Measurements from ENCODE around the gene NFATC1.

NFATC1 gene

GRCh38 chr18:79569720-79570119 lies 174.0 kb downstream of the NFATC1 start:
- Histone ChIP-seq H3K27ac (ENCODE audit: low read length) (no peak overlapping the region), H3K27me3 (ENCODE audit: control insufficient read depth, insufficient read depth, low read length) (no peaks in the 10 kb centered on the region), H3K9me3 (ENCODE audit: control insufficient read depth, insufficient read depth, low read length) (no peaks in the 10 kb centered on the region; the same call in 1 of the 2 replicates), H3K4me1 (ENCODE audit: control insufficient read depth, insufficient read depth, low read length) (peaks cover 1% of the 10 kb centered on the region; the same call in 1 of the 2 replicates), H3K36me3 (ENCODE audit: control insufficient read depth, insufficient read depth, low read length) (no peaks in the 10 kb centered on the region), H3K4me3 (ENCODE audit: low read length) (no peak overlapping the region)
- no CpG with 5 or more reads among the region's 18 CpGs for WGBS (ENCODE audit: insufficient coverage, insufficient read length)
- no peak for DNase-seq (ENCODE audit: low read depth, low spot score)

GRCh38 chr18:79570266-79571201 lies 174.8 kb downstream of the NFATC1 start:
- DNase-seq (ENCODE audit: low read depth, low spot score): no peak
- Histone ChIP-seq H3K4me3 (ENCODE audit: low read length) (no peak overlapping the region), H3K36me3 (ENCODE audit: control insufficient read depth, insufficient read depth, low read length) (no peaks in the 10 kb centered on the region), H3K27ac (ENCODE audit: low read length) (no peak overlapping the region), H3K9me3 (ENCODE audit: control insufficient read depth, insufficient read depth, low read length) (no peaks in the 10 kb centered on the region; the same call in 1 of the 2 replicates), H3K4me1 (ENCODE audit: control insufficient read depth, insufficient read depth, low read length) (peaks cover 1% of the 10 kb centered on the region; the same call in 1 of the 2 replicates), H3K27me3 (ENCODE audit: control insufficient read depth, insufficient read depth, low read length) (no peaks in the 10 kb centered on the region)
- WGBS (ENCODE audit: insufficient coverage, insufficient read length): no CpG with 5 or more reads among the region's 26 CpGs

DNA sequence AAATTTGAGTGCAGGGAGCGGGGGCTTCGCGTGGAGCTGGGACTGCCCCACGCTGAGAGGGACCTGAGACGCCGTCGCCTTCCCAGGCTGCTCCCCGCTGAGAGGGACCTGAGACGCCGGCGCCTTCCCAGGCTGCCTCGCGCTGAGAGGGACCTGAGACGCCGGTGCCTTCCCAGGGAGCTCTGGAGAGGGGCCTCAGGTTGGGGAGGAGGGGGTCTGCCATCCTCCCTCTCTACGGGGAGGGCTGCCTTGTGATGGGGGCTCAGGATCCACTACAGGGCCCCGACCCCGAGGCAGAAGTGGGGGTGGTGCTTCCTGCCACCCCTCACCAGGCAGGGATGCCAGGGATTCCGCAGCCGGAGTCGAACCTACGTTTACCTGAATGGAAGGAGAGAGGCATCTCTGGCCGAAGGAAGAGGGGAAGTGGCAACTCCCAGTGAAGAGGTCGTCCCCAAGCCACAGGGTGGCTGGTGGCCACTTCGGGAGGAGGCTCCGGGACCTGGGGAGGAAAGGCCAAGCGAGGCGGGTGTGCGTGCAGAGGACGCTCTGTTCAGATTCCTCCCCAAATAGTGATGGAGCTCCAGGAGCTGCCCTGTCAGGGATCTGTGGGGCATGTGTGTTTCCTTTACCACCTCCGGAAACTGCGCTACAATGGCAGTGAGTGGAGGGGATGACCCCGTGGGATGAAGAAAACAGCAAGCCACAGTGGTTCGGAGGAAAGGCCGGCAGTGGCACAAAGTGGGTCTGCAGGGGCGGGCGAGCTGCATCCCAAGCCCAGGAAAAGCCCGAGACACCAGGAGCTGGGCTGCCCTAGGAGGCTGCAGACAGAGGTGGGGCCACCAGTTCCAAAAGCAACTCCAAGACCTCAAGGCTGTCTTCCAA lies 175.7 kb downstream of the NFATC1 start:
- Histone ChIP-seq H3K36me3 (ENCODE audit: control insufficient read depth, insufficient read depth, low read length) (no peaks in the 10 kb centered on the region), H3K27me3 (ENCODE audit: control insufficient read depth, insufficient read depth, low read length) (no peaks in the 10 kb centered on the region), H3K4me1 (ENCODE audit: control insufficient read depth, insufficient read depth, low read length) (peaks cover 1% of the 10 kb centered on the region; the same call in 1 of the 2 replicates), H3K9me3 (ENCODE audit: control insufficient read depth, insufficient read depth, low read length) (no peaks in the 10 kb centered on the region; the same call in 1 of the 2 replicates), H3K27ac (ENCODE audit: low read length) (no peak overlapping the region), H3K4me3 (ENCODE audit: low read length) (no peak overlapping the region)
- no CpG with 5 or more reads among the region's 38 CpGs for WGBS (ENCODE audit: insufficient coverage, insufficient read length)
- no peak for DNase-seq (ENCODE audit: low read depth, low spot score)

- no peak for DNase-seq (ENCODE audit: low read depth, low spot score)
- no peak overlapping the region for H3K27ac ChIP-seq (ENCODE audit: low read length)
- no peaks in the 10 kb centered on the region for H3K27me3 ChIP-seq (ENCODE audit: control insufficient read depth, insufficient read depth, low read length)
- H3K9me3 ChIP-seq (ENCODE audit: control insufficient read depth, insufficient read depth, low read length): no peaks in the 10 kb centered on the region; the same call in 1 of the 2 replicates
- WGBS (ENCODE audit: insufficient coverage, insufficient read length): no CpG with 5 or more reads among the region's 18 CpGs
- H3K4me3 ChIP-seq (ENCODE audit: low read length): no peak overlapping the region
- no peaks in the 10 kb centered on the region for H3K36me3 ChIP-seq (ENCODE audit: control insufficient read depth, insufficient read depth, low read length)
- peaks cover 1% of the 10 kb centered on the region; the same call in 1 of the 2 replicates for H3K4me1 ChIP-seq (ENCODE audit: control insufficient read depth, insufficient read depth, low read length)
Measured at GRCh38 chr18:79572093-79572780, 176.5 kb downstream of the NFATC1 start.

DNA sequence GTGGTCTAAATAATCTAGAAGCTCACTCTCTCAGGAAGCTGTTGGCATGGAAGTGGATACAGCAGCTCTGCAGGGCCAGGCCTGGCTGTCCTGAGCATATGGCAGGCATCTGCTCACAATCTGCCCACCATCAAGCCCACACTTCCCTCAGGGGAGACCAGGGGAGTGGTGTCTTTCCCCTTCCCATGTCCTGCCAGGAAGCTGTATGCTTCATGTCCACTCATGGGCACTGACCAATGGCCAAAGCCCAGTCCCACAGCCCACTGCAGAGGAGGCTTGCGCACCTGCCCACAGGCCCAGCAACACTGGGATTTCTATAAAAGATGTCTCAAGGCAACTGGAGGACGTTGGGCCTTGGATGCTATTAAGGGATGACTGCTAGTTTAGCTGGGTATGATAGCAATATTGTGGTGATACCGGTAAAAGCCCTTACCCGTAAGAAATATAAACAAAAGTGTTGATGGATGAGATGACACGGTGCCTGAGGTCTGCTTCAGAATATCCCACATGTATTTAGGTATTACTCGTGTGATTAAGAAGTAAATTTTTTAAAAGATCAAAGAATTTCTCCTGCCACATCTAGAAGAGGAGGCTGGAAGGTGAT lies 177.2 kb downstream of the NFATC1 start:
- H3K36me3 ChIP-seq (ENCODE audit: control insufficient read depth, insufficient read depth, low read length): no peaks in the 10 kb centered on the region
- H3K9me3 ChIP-seq (ENCODE audit: control insufficient read depth, insufficient read depth, low read length): no peaks in the 10 kb centered on the region; the same call in 1 of the 2 replicates
- no peaks in the 10 kb centered on the region for H3K4me1 ChIP-seq (ENCODE audit: control insufficient read depth, insufficient read depth, low read length)
- no CpG with 5 or more reads among the region's 6 CpGs for WGBS (ENCODE audit: insufficient coverage, insufficient read length)
- DNase-seq (ENCODE audit: low read depth, low spot score): no peak
- no peak overlapping the region for H3K4me3 ChIP-seq (ENCODE audit: low read length)
- H3K27ac ChIP-seq (ENCODE audit: low read length): no peak overlapping the region
- H3K27me3 ChIP-seq (ENCODE audit: control insufficient read depth, insufficient read depth, low read length): no peaks in the 10 kb centered on the region

DNA sequence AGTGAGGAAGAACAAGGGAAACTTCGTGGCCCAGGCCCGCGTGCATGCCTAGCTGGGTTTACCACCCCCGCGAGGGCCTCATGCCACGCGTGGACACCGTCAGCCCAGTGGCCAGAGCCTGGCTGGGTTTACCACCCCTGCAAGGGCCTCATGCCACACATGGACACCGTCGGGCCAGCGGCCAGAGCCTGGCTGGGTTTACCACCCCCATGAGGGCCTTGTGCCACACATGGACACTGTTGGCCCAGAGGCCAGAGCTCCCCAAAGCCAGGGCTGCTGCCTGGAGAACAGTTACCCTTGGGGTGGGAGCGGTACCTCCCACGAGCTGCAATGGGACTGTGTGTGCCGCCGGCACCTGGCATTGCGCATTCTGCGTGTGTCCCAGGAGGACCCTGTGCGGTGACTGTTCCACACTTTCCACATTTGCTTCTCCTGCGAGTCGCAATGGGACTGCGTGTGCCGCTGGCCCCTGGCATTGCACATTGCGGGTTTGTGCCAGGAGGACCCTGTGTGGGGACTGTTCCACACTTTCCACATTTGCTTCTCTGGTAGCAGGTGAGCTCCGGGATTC lies 178.3 kb downstream of the NFATC1 start:
- Histone ChIP-seq H3K36me3 (ENCODE audit: control insufficient read depth, insufficient read depth, low read length) (no peaks in the 10 kb centered on the region), H3K4me1 (ENCODE audit: control insufficient read depth, insufficient read depth, low read length) (no peaks in the 10 kb centered on the region), H3K9me3 (ENCODE audit: control insufficient read depth, insufficient read depth, low read length) (no peaks in the 10 kb centered on the region; the same call in 1 of the 2 replicates), H3K27ac (ENCODE audit: low read length) (no peak overlapping the region), H3K27me3 (ENCODE audit: control insufficient read depth, insufficient read depth, low read length) (no peaks in the 10 kb centered on the region), H3K4me3 (ENCODE audit: low read length) (no peak overlapping the region)
- no peak for DNase-seq (ENCODE audit: low read depth, low spot score)
- WGBS (ENCODE audit: insufficient coverage, insufficient read length): no CpG with 5 or more reads among the region's 24 CpGs

GRCh38 chr18:79574938-79575525 lies 179.3 kb downstream of the NFATC1 start:
- Histone ChIP-seq H3K4me3 (ENCODE audit: low read length) (no peak overlapping the region), H3K36me3 (ENCODE audit: control insufficient read depth, insufficient read depth, low read length) (no peaks in the 10 kb centered on the region), H3K4me1 (ENCODE audit: control insufficient read depth, insufficient read depth, low read length) (no peaks in the 10 kb centered on the region), H3K27me3 (ENCODE audit: control insufficient read depth, insufficient read depth, low read length) (no peaks in the 10 kb centered on the region), H3K9me3 (ENCODE audit: control insufficient read depth, insufficient read depth, low read length) (no peaks in the 10 kb centered on the region; the same call in 1 of the 2 replicates), H3K27ac (ENCODE audit: low read length) (no peak overlapping the region)
- DNase-seq (ENCODE audit: low read depth, low spot score): no peak
- no CpG with 5 or more reads among the region's 17 CpGs for WGBS (ENCODE audit: insufficient coverage, insufficient read length)

DNA sequence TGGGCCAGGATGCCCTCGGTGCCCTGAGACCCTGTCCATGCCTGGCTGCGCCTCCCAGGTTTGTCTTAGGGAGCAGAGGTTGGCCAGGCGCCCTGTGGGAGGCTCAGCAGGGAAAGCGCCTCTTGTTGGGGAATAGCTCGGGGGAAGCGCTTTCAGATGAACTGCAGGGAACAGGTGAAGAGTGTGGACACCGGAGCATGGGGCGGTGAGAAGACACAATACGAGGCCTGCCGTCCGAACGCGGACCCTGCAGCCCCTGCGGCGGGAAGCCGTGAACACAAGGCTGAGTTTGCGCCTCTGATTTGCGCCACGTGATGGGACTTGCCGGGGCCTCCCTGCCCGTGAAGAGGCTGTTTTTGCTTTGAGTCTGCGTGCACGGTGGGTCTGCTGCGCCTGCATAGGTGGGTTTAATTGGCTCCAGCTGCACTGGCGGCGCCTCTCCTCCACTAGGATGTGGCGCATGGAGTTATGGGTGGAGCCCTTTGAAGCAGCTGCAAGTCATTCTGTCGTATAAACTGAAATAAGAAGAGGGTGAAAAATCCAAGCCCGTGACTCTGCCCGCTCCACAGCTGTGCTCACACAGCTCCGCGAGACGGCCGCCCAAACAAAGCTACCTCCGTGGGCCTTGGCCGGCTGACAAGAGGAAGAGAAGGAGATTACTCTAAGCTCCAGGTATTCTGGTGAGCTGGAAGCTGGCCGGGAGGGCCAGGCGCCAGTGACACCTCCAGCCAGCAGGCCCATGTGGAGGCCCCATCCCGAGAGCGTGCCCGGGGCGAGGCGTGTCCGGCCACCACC lies 180.4 kb downstream of the NFATC1 start:
- no peak overlapping the region for H3K4me3 ChIP-seq (ENCODE audit: low read length)
- no CpG with 5 or more reads among the region's 44 CpGs for WGBS (ENCODE audit: insufficient coverage, insufficient read length)
- no peaks in the 10 kb centered on the region for H3K27me3 ChIP-seq (ENCODE audit: control insufficient read depth, insufficient read depth, low read length)
- H3K27ac ChIP-seq (ENCODE audit: low read length): no peak overlapping the region
- H3K9me3 ChIP-seq (ENCODE audit: control insufficient read depth, insufficient read depth, low read length): no peaks in the 10 kb centered on the region; the same call in 1 of the 2 replicates
- DNase-seq (ENCODE audit: low read depth, low spot score): no peak
- H3K4me1 ChIP-seq (ENCODE audit: control insufficient read depth, insufficient read depth, low read length): no peaks in the 10 kb centered on the region
- H3K36me3 ChIP-seq (ENCODE audit: control insufficient read depth, insufficient read depth, low read length): no peaks in the 10 kb centered on the region
